ENCODE results near the gene GATAD2B. TPM values are rescaled to one million over a fixed set of nuclear protein-coding genes. Genes with fewer than 3 reads are reported as not detected.
A peak's percentile ranks its signal among the peaks of the same experiment; 100 is the strongest.

GATAD2B gene
- total RNA-seq, 1 donor from 2014 or later, result 48.4 TPM

GRCh38 chr1:153957744-153958110 lies 35.0 kb upstream of the GATAD2B start:
- H3K27me3 Mint-ChIP-seq (ENCODE audit: low read depth, unreplicated experiment), result no peaks in the 10 kb centered on the region
- peaks cover 56% of the 10 kb centered on the region for H4K20me1 ChIP-seq (ENCODE audit: insufficient read depth, low read length)

GRCh38 chr1:153956997-153957715 lies 34.4 kb upstream of the GATAD2B start:
- H3K4me1 Mint-ChIP-seq (ENCODE audit: low read depth, unreplicated experiment), result peaks cover 31% of the 10 kb centered on the region
- Histone ChIP-seq H3K9me3 (ENCODE audit: insufficient read depth, low read depth, low read length) (no peaks in the 10 kb centered on the region), H4K20me1 (ENCODE audit: insufficient read depth, low read length) (peaks cover 60% of the 10 kb centered on the region), H3K9ac (ENCODE audit: low read length) (peak overlapping the region; percentile 91), H3K4me2 (ENCODE audit: low read length) (peak overlapping the region; percentile 97), H3K4me3 (ENCODE audit: insufficient read depth, low read depth, low read length) (peak overlapping the region; percentile 81), H2AFZ (ENCODE audit: low read depth, low read length) (peak overlapping the region; percentile 76), H3K27me3 (ENCODE audit: insufficient read depth, low read length) (no peaks in the 10 kb centered on the region), H3K4me1 (ENCODE audit: insufficient read depth, low read length) (peaks cover 21% of the 10 kb centered on the region), H3K27ac (ENCODE audit: low read depth, low read length) (peak overlapping the region; percentile 10), H3K36me3 (ENCODE audit: insufficient read depth, low read length) (peaks cover 5% of the 10 kb centered on the region), H3K79me2 (ENCODE audit: insufficient read depth, low read length) (peaks cover 68% of the 10 kb centered on the region)
- no peaks in the 10 kb centered on the region for H3K9me3 Mint-ChIP-seq (ENCODE audit: unreplicated experiment)
- FAIRE-seq (no peak), DNase-seq (ENCODE audit: low read depth) (no peak)
- peaks cover 12% of the 10 kb centered on the region for H3K36me3 Mint-ChIP-seq (ENCODE audit: low read depth, unreplicated experiment)
- H3K27ac Mint-ChIP-seq (ENCODE audit: unreplicated experiment), result peak overlapping the region; percentile 94
- TF ChIP-seq EZH2 (IDR thresholded peaks at IDR 0.05; ENCODE audit: insufficient read depth, low read length) (no peak), CTCF (IDR thresholded peaks at IDR 0.05; ENCODE audit: insufficient read depth, low read depth, low read length) (no peak)
- H3K27me3 Mint-ChIP-seq (ENCODE audit: low read depth, unreplicated experiment), result no peaks in the 10 kb centered on the region
- H3K4me3 Mint-ChIP-seq (ENCODE audit: unreplicated experiment), result peak overlapping the region; percentile 99

More at GRCh38 chr1:153957744-153958110, 35.0 kb upstream of the GATAD2B start:
- no peaks in the 10 kb centered on the region for H3K9me3 ChIP-seq (ENCODE audit: insufficient read depth, low read depth, low read length)
- peaks cover 74% of the 10 kb centered on the region for H3K79me2 ChIP-seq (ENCODE audit: insufficient read depth, low read length)
- peak overlapping the region; percentile 97 for H3K4me2 ChIP-seq (ENCODE audit: low read length)
- Mint-ChIP-seq H3K4me1 (ENCODE audit: low read depth, unreplicated experiment) (peaks cover 37% of the 10 kb centered on the region), H3K27ac (ENCODE audit: unreplicated experiment) (peak overlapping the region; percentile 94), H3K9me3 (ENCODE audit: unreplicated experiment) (no peaks in the 10 kb centered on the region), H3K36me3 (ENCODE audit: low read depth, unreplicated experiment) (peaks cover 9% of the 10 kb centered on the region), H3K4me3 (ENCODE audit: unreplicated experiment) (peak overlapping the region; percentile 99)
- peaks cover 27% of the 10 kb centered on the region for H3K4me1 ChIP-seq (ENCODE audit: insufficient read depth, low read length)
- H3K4me3 ChIP-seq (ENCODE audit: insufficient read depth, low read depth, low read length), result peak overlapping the region; percentile 81
- H3K27me3 ChIP-seq (ENCODE audit: insufficient read depth, low read length), result no peaks in the 10 kb centered on the region
- H3K27ac ChIP-seq (ENCODE audit: low read depth, low read length), result peak overlapping the region; percentile 72
- FAIRE-seq (no peak), DNase-seq (ENCODE audit: low read depth) (peak; percentile 20)
- TF ChIP-seq CTCF (IDR thresholded peaks at IDR 0.05; ENCODE audit: insufficient read depth, low read depth, low read length) (no peak), EZH2 (IDR thresholded peaks at IDR 0.05; ENCODE audit: insufficient read depth, low read length) (no peak)
- H2AFZ ChIP-seq (ENCODE audit: low read depth, low read length), result peak overlapping the region; percentile 76
- H3K36me3 ChIP-seq (ENCODE audit: insufficient read depth, low read length), result no peaks in the 10 kb centered on the region
- H3K9ac ChIP-seq (ENCODE audit: low read length), result peak overlapping the region; percentile 91

GRCh38 chr1:153954826-153955225 lies 32.1 kb upstream of the GATAD2B start:
- H3K4me1 ChIP-seq (ENCODE audit: insufficient read depth, low read length), result peaks cover 13% of the 10 kb centered on the region
- Mint-ChIP-seq H3K9me3 (ENCODE audit: unreplicated experiment) (no peaks in the 10 kb centered on the region), H3K27ac (ENCODE audit: unreplicated experiment) (no peak overlapping the region), H3K4me1 (ENCODE audit: low read depth, unreplicated experiment) (peaks cover 23% of the 10 kb centered on the region), H3K36me3 (ENCODE audit: low read depth, unreplicated experiment) (peaks cover 19% of the 10 kb centered on the region), H3K4me3 (ENCODE audit: unreplicated experiment) (no peak overlapping the region), H3K27me3 (ENCODE audit: low read depth, unreplicated experiment) (no peaks in the 10 kb centered on the region)
- H2AFZ ChIP-seq (ENCODE audit: low read depth, low read length), result no peak overlapping the region
- no peaks in the 10 kb centered on the region for H3K27me3 ChIP-seq (ENCODE audit: insufficient read depth, low read length)
- peaks cover 13% of the 10 kb centered on the region for H3K36me3 ChIP-seq (ENCODE audit: insufficient read depth, low read length)
- no peak overlapping the region for H3K4me2 ChIP-seq (ENCODE audit: low read length)
- no peak overlapping the region for H3K4me3 ChIP-seq (ENCODE audit: insufficient read depth, low read depth, low read length)
- peaks cover 66% of the 10 kb centered on the region for H4K20me1 ChIP-seq (ENCODE audit: insufficient read depth, low read length)
- DNase-seq (ENCODE audit: low read depth) (no peak), FAIRE-seq (no peak)
- no peaks in the 10 kb centered on the region for H3K9me3 ChIP-seq (ENCODE audit: insufficient read depth, low read depth, low read length)
- no peak for TF ChIP-seq EZH2 (IDR thresholded peaks at IDR 0.05; ENCODE audit: insufficient read depth, low read length)
- no peak for TF ChIP-seq CTCF (IDR thresholded peaks at IDR 0.05; ENCODE audit: insufficient read depth, low read depth, low read length)
- H3K9ac ChIP-seq (ENCODE audit: low read length), result no peak overlapping the region
- no peak overlapping the region for H3K27ac ChIP-seq (ENCODE audit: low read depth, low read length)
- peaks cover 52% of the 10 kb centered on the region for H3K79me2 ChIP-seq (ENCODE audit: insufficient read depth, low read length)

Data from astrocyte (in vitro differentiated cells and primary cell).